ENCODE data around the gene SLC24A3. TPM values are rescaled to one million over a fixed set of nuclear protein-coding genes. Genes with fewer than 3 reads are reported as not detected.

The SLC24A3 gene
- total and polyA plus RNA-seq, 2 donors from 2014 or later, result 0.86 to 5.2 TPM

DNA sequence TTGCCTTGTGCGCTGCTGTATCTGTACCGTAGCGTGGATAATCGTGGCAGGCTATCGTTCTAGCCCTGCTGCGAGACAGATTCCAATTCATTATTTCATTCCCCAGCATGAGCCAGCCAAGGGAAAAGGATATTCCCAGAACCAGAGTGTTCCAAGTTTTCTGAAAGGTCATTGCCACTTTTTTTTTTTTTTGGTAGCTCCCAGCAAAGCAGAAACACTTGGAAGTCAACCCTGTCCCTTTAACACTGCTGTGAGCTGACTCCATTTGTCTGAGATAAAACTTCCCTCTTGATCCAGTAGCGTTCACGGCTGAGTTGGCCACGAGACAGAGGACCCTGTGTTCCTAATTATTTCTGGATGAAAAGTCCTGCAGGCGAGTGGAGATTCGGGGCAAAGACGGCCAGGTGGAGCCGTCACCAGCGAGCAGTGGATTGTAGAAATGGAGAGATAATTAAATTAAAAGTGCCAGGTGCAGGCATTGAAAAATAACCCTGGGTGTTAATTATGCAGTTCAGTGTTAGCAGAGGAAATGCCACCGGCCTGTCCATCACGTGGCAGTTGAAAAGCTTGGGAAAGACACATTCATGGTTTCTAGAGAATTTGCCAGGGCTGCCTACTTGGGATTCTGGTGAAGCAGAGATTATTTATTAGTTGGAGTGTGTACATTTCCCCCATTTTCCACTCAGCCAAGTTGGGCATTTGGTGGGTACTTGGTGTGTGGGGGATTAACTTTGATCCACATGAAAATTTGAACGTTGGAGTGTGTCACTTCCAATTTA is 164.2 kb downstream of the SLC24A3 start:
- DNase-seq (peak in 3 of 5 donors; percentile 25 to 46 (median 32)), FAIRE-seq (no peak)
- H3K36me3 ChIP-seq (ENCODE audit: control insufficient read depth in 2 of 3, insufficient read depth in 3 of 3, low read length in 3 of 3), result no peaks in the 10 kb centered on the region
- peak overlapping the region in 1 of 3 donors; percentile 1 for H3K4me3 ChIP-seq (ENCODE audit: low read length in 3 of 3)
- no peaks in the 10 kb centered on the region for H3K9me3 ChIP-seq (ENCODE audit: control insufficient read depth in 2 of 3, insufficient read depth in 1 of 3, low read length in 3 of 3)
- TF ChIP-seq, protein P1, sequence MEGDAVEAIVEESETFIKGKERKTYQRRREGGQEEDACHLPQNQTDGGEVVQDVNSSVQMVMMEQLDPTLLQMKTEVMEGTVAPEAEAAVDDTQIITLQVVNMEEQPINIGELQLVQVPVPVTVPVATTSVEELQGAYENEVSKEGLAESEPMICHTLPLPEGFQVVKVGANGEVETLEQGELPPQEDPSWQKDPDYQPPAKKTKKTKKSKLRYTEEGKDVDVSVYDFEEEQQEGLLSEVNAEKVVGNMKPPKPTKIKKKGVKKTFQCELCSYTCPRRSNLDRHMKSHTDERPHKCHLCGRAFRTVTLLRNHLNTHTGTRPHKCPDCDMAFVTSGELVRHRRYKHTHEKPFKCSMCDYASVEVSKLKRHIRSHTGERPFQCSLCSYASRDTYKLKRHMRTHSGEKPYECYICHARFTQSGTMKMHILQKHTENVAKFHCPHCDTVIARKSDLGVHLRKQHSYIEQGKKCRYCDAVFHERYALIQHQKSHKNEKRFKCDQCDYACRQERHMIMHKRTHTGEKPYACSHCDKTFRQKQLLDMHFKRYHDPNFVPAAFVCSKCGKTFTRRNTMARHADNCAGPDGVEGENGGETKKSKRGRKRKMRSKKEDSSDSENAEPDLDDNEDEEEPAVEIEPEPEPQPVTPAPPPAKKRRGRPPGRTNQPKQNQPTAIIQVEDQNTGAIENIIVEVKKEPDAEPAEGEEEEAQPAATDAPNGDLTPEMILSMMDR (IDR thresholded peaks at IDR 0.05; ENCODE audit: borderline replicate concordance, extremely low read depth, insufficient read depth), result no peak
- H3K27me3 ChIP-seq (ENCODE audit: control insufficient read depth, insufficient read depth, low read length), result no peaks in the 10 kb centered on the region
- H3K9ac ChIP-seq (ENCODE audit: low read length in 3 of 3), result no peak overlapping the region
- peaks cover 0 to 3% (median 0%) of the 10 kb centered on the region in 3 donors for H3K4me1 ChIP-seq (ENCODE audit: control insufficient read depth in 2 of 3, insufficient read depth in 2 of 3, low read depth in 1 of 3, low read length in 3 of 3)
- intact Hi-C loops (cut with DNase I), result no loop called here
- no peak overlapping the region for H3K27ac ChIP-seq (ENCODE audit: low read depth in 2 of 2, low read length in 2 of 2)

DNA sequence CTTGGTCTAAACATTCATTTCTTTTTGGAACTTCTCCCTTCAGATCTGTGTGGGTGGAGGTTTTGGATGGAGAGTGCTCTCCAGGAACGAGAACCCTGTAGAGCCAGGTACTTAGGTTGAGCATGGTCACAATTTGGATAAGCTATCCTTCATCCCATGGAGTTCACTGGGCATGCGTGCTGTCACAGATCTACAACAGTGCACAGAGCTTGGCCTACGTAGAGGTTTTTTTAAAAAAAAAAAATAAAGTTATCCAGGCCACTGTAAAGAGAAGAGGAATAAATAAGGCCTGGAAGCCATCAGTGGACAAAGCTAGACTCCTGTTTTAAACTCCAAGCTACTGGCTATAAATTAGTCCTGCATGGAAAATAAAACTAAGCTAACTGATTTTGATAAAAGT is 165.6 kb downstream of the SLC24A3 start:
- Histone ChIP-seq H3K4me1 (ENCODE audit: control insufficient read depth in 2 of 3, insufficient read depth in 2 of 3, low read depth in 1 of 3, low read length in 3 of 3) (peaks cover 0 to 3% (median 0%) of the 10 kb centered on the region in 3 donors), H3K36me3 (ENCODE audit: control insufficient read depth in 2 of 3, insufficient read depth in 3 of 3, low read length in 3 of 3) (no peaks in the 10 kb centered on the region), H3K27ac (ENCODE audit: low read depth in 2 of 2, low read length in 2 of 2) (no peak overlapping the region), H3K4me3 (ENCODE audit: low read length in 3 of 3) (no peak overlapping the region), H3K9me3 (ENCODE audit: control insufficient read depth in 2 of 3, insufficient read depth in 1 of 3, low read length in 3 of 3) (no peaks in the 10 kb centered on the region), H3K9ac (ENCODE audit: low read length in 3 of 3) (no peak overlapping the region), H3K27me3 (ENCODE audit: control insufficient read depth, insufficient read depth, low read length) (no peaks in the 10 kb centered on the region)
- peak in 2 of 5 donors; percentile 1 to 44 for DNase-seq
- TF ChIP-seq, protein P1 (IDR thresholded peaks at IDR 0.05; ENCODE audit: borderline replicate concordance, extremely low read depth, insufficient read depth), result no peak
- intact Hi-C loops (cut with DNase I), result no loop called here
- FAIRE-seq, result no peak

DNA sequence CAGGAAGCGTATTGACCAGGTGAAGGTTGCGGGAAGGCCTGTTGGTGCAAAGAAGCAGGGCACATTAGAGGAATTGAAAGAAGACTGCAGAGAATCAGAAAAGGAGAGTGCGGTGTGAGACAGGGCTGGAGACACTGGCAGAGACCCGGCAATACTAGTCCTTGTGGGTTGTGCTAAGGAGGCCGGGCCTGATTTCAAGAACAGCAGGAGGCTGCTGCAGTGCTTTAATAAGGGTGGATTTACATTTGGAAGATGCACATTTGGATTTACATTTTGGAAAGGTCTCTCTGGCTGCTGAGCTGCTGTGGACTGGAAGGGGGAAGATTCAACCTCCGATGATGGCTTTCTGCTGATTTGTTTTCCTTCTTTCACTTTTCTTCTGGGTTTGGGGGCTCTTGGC is 167.8 kb downstream of the SLC24A3 start:
- no peak overlapping the region for H3K9ac ChIP-seq (ENCODE audit: low read length in 3 of 3)
- no peaks in the 10 kb centered on the region for H3K36me3 ChIP-seq (ENCODE audit: control insufficient read depth in 2 of 3, insufficient read depth in 3 of 3, low read length in 3 of 3)
- no peaks in the 10 kb centered on the region for H3K27me3 ChIP-seq (ENCODE audit: control insufficient read depth, insufficient read depth, low read length)
- no peak for FAIRE-seq
- peaks cover 0 to 3% (median 0%) of the 10 kb centered on the region in 3 donors for H3K4me1 ChIP-seq (ENCODE audit: control insufficient read depth in 2 of 3, insufficient read depth in 2 of 3, low read depth in 1 of 3, low read length in 3 of 3)
- TF ChIP-seq, protein P1 (IDR thresholded peaks at IDR 0.05; ENCODE audit: borderline replicate concordance, extremely low read depth, insufficient read depth), result no peak
- intact Hi-C loops (cut with DNase I), result no loop called here
- H3K4me3 ChIP-seq (ENCODE audit: low read length in 3 of 3), result no peak overlapping the region
- H3K27ac ChIP-seq (ENCODE audit: low read depth in 2 of 2, low read length in 2 of 2), result no peak overlapping the region
- no peak for DNase-seq
- no peaks in the 10 kb centered on the region for H3K9me3 ChIP-seq (ENCODE audit: control insufficient read depth in 2 of 3, insufficient read depth in 1 of 3, low read length in 3 of 3)

Measured in kidney (tissue), 14 donors.